Transverse colon (tissue), 4 donors: Measurements from ENCODE around the gene CHD2. TPM values are rescaled to one million over a fixed set of nuclear protein-coding genes. Genes with fewer than 3 reads are reported as not detected.

Experiments
- DNase-seq: peaks from one replicate; pipeline ENCODE4 v3.0.0-alpha.2; 2019
- H3K27ac ChIP-seq, 4 donors: fragments of 200-600 bp; sonication (generic); 2 replicates each; pipeline ENCODE4 v1.5.1; 2016 to 2018; ENCODE audit warnings: inconsistent platforms in 4 of 4
- H3K27me3 ChIP-seq: fragments of 200-600 bp; sonication (generic); 2 replicates; pipeline ENCODE4 v1.5.1; 2017; ENCODE audit warnings: inconsistent platforms
- H3K36me3 ChIP-seq, 4 donors: fragments of 200-600 bp; sonication (generic); 2 replicates each; pipeline ENCODE4 v1.5.1; 2017 to 2019; ENCODE audit warnings: inconsistent platforms in 4 of 4
- H3K4me1 ChIP-seq, 4 donors: fragments of 200-600 bp; sonication (generic); 2 replicates each; pipeline ENCODE4 v1.5.1; 2017 to 2020; ENCODE audit warnings: inconsistent platforms in 4 of 4
- H3K4me3 ChIP-seq, 4 donors: fragments of 200-600 bp; sonication (generic); 1 replicate in 1 of 4; 2 replicates in 3 of 4; pipeline versions ENCODE4 v1.5.1 to v1.6.1; 2017 to 2019; ENCODE audit warnings: inconsistent platforms in 4 of 4
- H3K9me3 ChIP-seq, 2 donors: fragments of 200-600 bp; sonication (generic); 2 replicates each; pipeline ENCODE4 v1.5.1; 2017 to 2019; ENCODE audit warnings: inconsistent platforms in 2 of 2
- EP300 ChIP-seq: sonication (generic); formaldehyde crosslinking; IDR thresholded peaks from one replicate; pipeline ENCODE4 v1.6.1; 2017; ENCODE audit warnings: antibody characterized with exemption, low read depth
- POLR2A ChIP-seq: fragments of 450-650 bp; IDR thresholded peaks from one replicate; pipeline ENCODE4 v1.6.1; 2016; ENCODE audit warnings: antibody characterized with exemption, mild to moderate bottlenecking, moderate library complexity
- POLR2AphosphoS5 ChIP-seq, 3 donors: sonication (generic); formaldehyde crosslinking; IDR thresholded peaks; one replicate each; pipeline ENCODE4 v1.6.1; 2016; ENCODE audit warnings: antibody characterized with exemption in 3 of 3
- WGBS, 2 donors: methylation state at CpG; one replicate each; pipeline ENCODE4 v1.1.5; 2018; ENCODE audit warnings: low coverage in 1 of 2; 5-methylcytosine and 5-hydroxymethylcytosine counted together
- in situ Hi-C, 4 donors: fragments of 200-750 bp; cut with MboI; loops; one replicate each; pipeline versions ENCODE4 v1.15.0 to v1.15.1; 2017; ENCODE audit warnings: low sequenced_read_pairs in 3 of 4, low pct_ligation_motif_present in 1 of 4, low pct_unique_long_range_greater_than_20kb in 1 of 4
- intact Hi-C: fragments of 100-400 bp; cut with DNase I; formaldehyde crosslinking; loops from one replicate; pipeline ENCODE4 v1.15.1; 2023; ENCODE audit warnings: low total_unique reads
- total RNA-seq, 4 donors: library from RNA; depleted of rRNA; stranded (reverse); fragments of >200 nt; gene quantifications; one replicate each; pipeline ENCODE4 v1.1.0, GENCODE V29; 2016
- TF ChIP-seq, protein P1 (sequence below), 5 experiments: fragments of 200-600 bp in 3 of 5; fragments of 450-650 bp in 2 of 5; sonication (generic) in 3 of 5; IDR thresholded peaks; 1 replicate in 2 of 5; 2 replicates in 3 of 5; pipeline ENCODE4 v1.5.1; 2016 to 2017; ENCODE audit warnings: antibody characterized with exemption in 5 of 5, inconsistent platforms in 3 of 5, mild to moderate bottlenecking in 2 of 5, moderate library complexity in 1 of 5

The CHD2 gene
- total RNA-seq, 4 donors from 2014 or later: 90.5 to 190 (median 138) TPM

- H3K36me3 ChIP-seq: no peaks in the 10 kb centered on the region
- no peak for DNase-seq
- H3K9me3 ChIP-seq: no peaks in the 10 kb centered on the region
- 2 to 9% methylated on average over 5 of the region's 5 CpGs for WGBS, 2 donors
- peaks cover 36 to 90% (median 83%) of the 10 kb centered on the region in 4 donors for H3K4me1 ChIP-seq
- in situ Hi-C loops (no loop called here), intact Hi-C loops (no loop called here)
- H3K27me3 ChIP-seq: no peaks in the 10 kb centered on the region
- H3K27ac ChIP-seq: peak overlapping the region; percentile 93 to 99 (median 98)
- TF ChIP-seq POLR2A: peak; percentile 16
- no peak for TF ChIP-seq POLR2AphosphoS5 (IDR thresholded peaks at IDR 0.05)
- H3K4me3 ChIP-seq: peak overlapping the region in 1 of 4 donors; percentile 9
Observed at GRCh38 chr15:92907896-92908712, 8.0 kb downstream of the CHD2 start.

GRCh38 chr15:92908713-92909057 is 8.6 kb downstream of the CHD2 start:
- Histone ChIP-seq H3K9me3 (no peaks in the 10 kb centered on the region), H3K27ac (peak overlapping the region; percentile 93 to 99 (median 98)), H3K27me3 (no peaks in the 10 kb centered on the region), H3K4me3 (peak overlapping the region in 1 of 4 donors; percentile 9), H3K4me1 (peaks cover 36 to 92% (median 85%) of the 10 kb centered on the region in 4 donors), H3K36me3 (no peaks in the 10 kb centered on the region)
- TF ChIP-seq POLR2AphosphoS5 (IDR thresholded peaks at IDR 0.05): no peak
- TF ChIP-seq POLR2A: no peak
- TF ChIP-seq EP300: no peak
- TF ChIP-seq, protein P1, sequence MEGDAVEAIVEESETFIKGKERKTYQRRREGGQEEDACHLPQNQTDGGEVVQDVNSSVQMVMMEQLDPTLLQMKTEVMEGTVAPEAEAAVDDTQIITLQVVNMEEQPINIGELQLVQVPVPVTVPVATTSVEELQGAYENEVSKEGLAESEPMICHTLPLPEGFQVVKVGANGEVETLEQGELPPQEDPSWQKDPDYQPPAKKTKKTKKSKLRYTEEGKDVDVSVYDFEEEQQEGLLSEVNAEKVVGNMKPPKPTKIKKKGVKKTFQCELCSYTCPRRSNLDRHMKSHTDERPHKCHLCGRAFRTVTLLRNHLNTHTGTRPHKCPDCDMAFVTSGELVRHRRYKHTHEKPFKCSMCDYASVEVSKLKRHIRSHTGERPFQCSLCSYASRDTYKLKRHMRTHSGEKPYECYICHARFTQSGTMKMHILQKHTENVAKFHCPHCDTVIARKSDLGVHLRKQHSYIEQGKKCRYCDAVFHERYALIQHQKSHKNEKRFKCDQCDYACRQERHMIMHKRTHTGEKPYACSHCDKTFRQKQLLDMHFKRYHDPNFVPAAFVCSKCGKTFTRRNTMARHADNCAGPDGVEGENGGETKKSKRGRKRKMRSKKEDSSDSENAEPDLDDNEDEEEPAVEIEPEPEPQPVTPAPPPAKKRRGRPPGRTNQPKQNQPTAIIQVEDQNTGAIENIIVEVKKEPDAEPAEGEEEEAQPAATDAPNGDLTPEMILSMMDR (IDR thresholded peaks at IDR 0.05): no peak
- intact Hi-C loops: no loop called here
- DNase-seq: no peak
- in situ Hi-C loops: no loop called here
- WGBS, 2 donors: 33 to 78% methylated on average over 1 to 6 of the region's 6 CpGs

DNA sequence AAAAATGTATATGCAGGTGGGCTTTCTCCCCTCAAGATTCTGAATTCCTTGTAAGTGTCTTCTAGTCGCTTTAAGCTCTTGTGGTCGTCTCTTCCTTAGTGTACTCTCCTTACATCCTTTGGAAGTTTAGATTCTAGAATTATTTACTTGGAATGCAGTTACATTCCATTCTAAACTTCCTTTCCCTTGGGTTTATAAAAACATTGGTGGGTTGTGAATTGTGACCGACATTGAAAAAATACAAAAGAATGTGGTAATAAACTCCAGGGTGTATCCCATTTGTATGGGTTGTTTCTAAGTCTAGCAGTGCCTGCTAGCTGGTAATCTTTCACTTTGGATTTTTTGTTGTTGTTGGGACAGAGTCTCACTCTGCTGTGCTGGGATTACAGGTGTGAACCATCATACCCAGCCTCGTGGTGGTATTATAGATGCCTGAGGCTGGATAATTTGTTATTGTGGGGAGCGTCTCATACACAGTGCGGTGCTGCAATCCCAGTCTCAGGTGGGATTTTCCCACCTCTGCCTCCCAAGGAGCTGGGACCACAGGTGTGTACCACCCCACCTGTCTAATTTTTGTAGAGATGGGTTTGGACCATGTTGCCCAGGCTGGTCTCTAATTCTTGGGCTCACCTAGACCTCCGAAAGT is 9.1 kb downstream of the CHD2 start:
- WGBS, 2 donors: 51 to 61% methylated on average over 3 to 7 of the region's 7 CpGs
- Histone ChIP-seq H3K4me3 (peak overlapping the region in 1 of 4 donors; percentile 9), H3K27ac (peak overlapping the region; percentile 93 to 99 (median 98)), H3K9me3 (no peaks in the 10 kb centered on the region), H3K36me3 (no peaks in the 10 kb centered on the region), H3K4me1 (peaks cover 40 to 95% (median 88%) of the 10 kb centered on the region in 4 donors), H3K27me3 (no peaks in the 10 kb centered on the region)
- no peak for TF ChIP-seq POLR2AphosphoS5 (IDR thresholded peaks at IDR 0.05)
- TF ChIP-seq, protein P1 (IDR thresholded peaks at IDR 0.05): no peak
- TF ChIP-seq POLR2A: no peak
- no peak for TF ChIP-seq EP300
- DNase-seq: no peak
- in situ Hi-C loops (no loop called here), intact Hi-C loops (no loop called here)

GRCh38 chr15:92910451-92910850 is 10.3 kb downstream of the CHD2 start:
- 89 to 90% methylated on average over 2 to 13 of the region's 13 CpGs for WGBS, 2 donors
- in situ Hi-C loops: loop anchor here in 1 of 4 donors (10.0 kb wide), 1 partner anchor 96 kb away; no protein-coding TSS in a partner anchor
- intact Hi-C loops: no loop called here
- H3K4me3 ChIP-seq: no peak overlapping the region
- peak overlapping the region; percentile 93 to 99 (median 98) for H3K27ac ChIP-seq
- TF ChIP-seq, protein P1 (IDR thresholded peaks at IDR 0.05): no peak
- TF ChIP-seq EP300 (no peak), POLR2AphosphoS5 (IDR thresholded peaks at IDR 0.05) (no peak), POLR2A (no peak)
- no peaks in the 10 kb centered on the region for H3K27me3 ChIP-seq
- H3K9me3 ChIP-seq: no peaks in the 10 kb centered on the region
- peaks cover 45 to 99% (median 91%) of the 10 kb centered on the region in 4 donors for H3K4me1 ChIP-seq
- no peaks in the 10 kb centered on the region for H3K36me3 ChIP-seq
- no peak for DNase-seq
